K562 (cell line): ENCODE data around the gene EDEM1. TPM values are rescaled to one million over a fixed set of nuclear protein-coding genes. Genes with fewer than 3 reads are reported as not detected.
A peak's percentile ranks its signal among the peaks of the same experiment; 100 is the strongest.

Source experiments
- CBFB ChIP-seq: sonication (generic); formaldehyde crosslinking; IDR thresholded peaks from 2 replicates; pipeline ENCODE4 v1.4.0; 2020; ENCODE audit warnings: mild to moderate bottlenecking, missing genetic modification reagents
- CEBPB ChIP-seq: fragments of 450-650 bp; IDR thresholded peaks from 2 replicates; pipeline ENCODE4 v1.6.1; 2016; ENCODE audit warnings: missing genetic modification characterization, missing compliant biosample characterization
- ESRRB ChIP-seq: fragments of 250-450 bp; sonication (Bioruptor Pico); IDR thresholded peaks from 2 replicates; pipeline ENCODE4 v1.5.0; 2020; ENCODE audit warnings: mild to moderate bottlenecking, moderate library complexity, borderline replicate concordance
- ETS1 ChIP-seq: conservative IDR thresholded peaks from 2 replicates; pipeline ENCODE4 v1.6.1; 2011; ENCODE audit warnings: low read depth, mild to moderate bottlenecking, low read length; ENCODE audit not compliant: control insufficient read depth
- GTF2E2 ChIP-seq: fragments of 200-800 bp; sonication (Bioruptor generic); IDR thresholded peaks from 2 replicates; pipeline ENCODE4 v1.6.1; 2016; ENCODE audit warnings: missing genetic modification characterization, missing compliant biosample characterization
- RFX1 ChIP-seq: fragments of 450-650 bp; IDR thresholded peaks from 2 replicates; pipeline ENCODE4 v1.6.1; 2016; ENCODE audit warnings: mild to moderate bottlenecking, moderate library complexity
- ZNF318 ChIP-seq, 2 experiments: fragments of 450-650 bp; IDR thresholded peaks; 2 replicates each; pipeline ENCODE4 v1.6.1; 2016; ENCODE audit warnings: mild to moderate bottlenecking in 2 of 2, borderline replicate concordance in 1 of 2, low read depth in 1 of 2, moderate library complexity in 1 of 2
- ZNF592 ChIP-seq: fragments of 450-650 bp; IDR thresholded peaks from 2 replicates; pipeline ENCODE4 v1.6.1; 2017; ENCODE audit warnings: antibody characterized with exemption, mild to moderate bottlenecking
- polyA plus RNA-seq, 8 experiments: library from polyadenylated mRNA; depleted of rRNA in 4 of 8; stranded (reverse) in 5 of 8; unstranded in 3 of 8; fragments of >200 nt; fragmentation: Nextera tagmentation in 2 of 8; fragmentation: Illumina TruSeq in 1 of 8; extraction: Ambion mirVana in 2 of 8; extraction: Trizol in 1 of 8; gene quantifications; 2 replicates each; pipeline versions ENCODE4 v1.2.1 to v1.2.3, GENCODE V29; 2011 to 2014; ENCODE audit warnings: inconsistent platforms in 1 of 8, missing spikeins in 1 of 8
- total RNA-seq, 7 experiments: library from RNA; depleted of rRNA in 6 of 7; stranded (reverse); fragments of >200 nt in 6 of 7; fragmentation: Illumina TruSeq in 2 of 7; extraction: Trizol in 2 of 7; gene quantifications; 2 replicates each; pipeline versions ENCODE4 v1.2.1 to v1.2.3, GENCODE V29; 2011 to 2021; ENCODE audit warnings: low replicate concordance in 1 of 7
- TF ChIP-seq, protein P1 (sequence below): sonication (generic); formaldehyde crosslinking; IDR thresholded peaks from 2 replicates; pipeline ENCODE4 v1.8.0; 2022; ENCODE audit warnings: mild to moderate bottlenecking, missing genetic modification reagents, borderline replicate concordance

The EDEM1 gene
- total and polyA plus RNA-seq, 9 of the 15 experiments (the other 6 are each of a cell fraction or from before 2014, with no cell fraction given), result 6.2 to 36.7 (median 14.3) TPM

DNA sequence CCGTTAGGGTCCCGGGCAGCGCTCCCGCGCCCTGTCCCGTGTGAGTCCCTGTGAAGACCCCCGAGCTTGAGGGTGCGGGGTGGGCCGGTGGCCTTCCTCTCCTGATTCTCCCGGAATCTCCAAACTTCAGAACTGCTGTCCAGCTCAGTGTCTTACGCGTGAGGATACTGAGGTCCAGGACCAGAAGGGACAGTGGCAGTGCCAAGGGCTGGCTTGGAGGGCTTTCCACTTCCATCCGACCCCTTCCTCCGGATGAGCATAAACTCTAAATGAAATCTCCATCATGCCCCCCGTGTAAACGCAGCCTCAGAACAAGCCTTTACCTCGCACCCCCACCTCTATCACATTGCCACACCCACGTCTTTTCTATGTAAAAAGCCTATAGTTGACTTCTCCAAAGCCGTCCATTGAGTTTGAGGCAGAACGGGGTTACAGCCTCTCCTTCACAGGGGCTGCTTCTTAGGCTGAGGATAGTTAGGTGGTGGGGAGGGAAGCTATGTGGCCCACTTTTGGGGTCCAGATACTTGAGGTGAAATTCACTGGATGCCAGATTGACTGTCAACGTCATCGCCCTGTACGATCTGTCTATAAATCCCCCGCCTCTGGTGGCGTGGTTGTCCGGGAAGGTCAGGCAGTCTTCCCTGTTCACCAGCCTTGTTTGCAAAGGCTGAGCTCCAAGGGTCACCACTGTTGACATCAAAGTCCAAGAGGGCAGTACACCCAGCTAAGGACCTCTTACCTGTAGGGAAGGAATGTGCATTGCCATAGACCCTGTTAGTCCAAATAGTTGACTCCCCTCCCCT is 1.1 kb downstream of the EDEM1 start (continued):
- no peak for TF ChIP-seq ZNF318 (IDR thresholded peaks at IDR 0.05; ENCODE audit: borderline replicate concordance in 1 of 2, low read depth in 1 of 2)
- TF ChIP-seq, protein P1, sequence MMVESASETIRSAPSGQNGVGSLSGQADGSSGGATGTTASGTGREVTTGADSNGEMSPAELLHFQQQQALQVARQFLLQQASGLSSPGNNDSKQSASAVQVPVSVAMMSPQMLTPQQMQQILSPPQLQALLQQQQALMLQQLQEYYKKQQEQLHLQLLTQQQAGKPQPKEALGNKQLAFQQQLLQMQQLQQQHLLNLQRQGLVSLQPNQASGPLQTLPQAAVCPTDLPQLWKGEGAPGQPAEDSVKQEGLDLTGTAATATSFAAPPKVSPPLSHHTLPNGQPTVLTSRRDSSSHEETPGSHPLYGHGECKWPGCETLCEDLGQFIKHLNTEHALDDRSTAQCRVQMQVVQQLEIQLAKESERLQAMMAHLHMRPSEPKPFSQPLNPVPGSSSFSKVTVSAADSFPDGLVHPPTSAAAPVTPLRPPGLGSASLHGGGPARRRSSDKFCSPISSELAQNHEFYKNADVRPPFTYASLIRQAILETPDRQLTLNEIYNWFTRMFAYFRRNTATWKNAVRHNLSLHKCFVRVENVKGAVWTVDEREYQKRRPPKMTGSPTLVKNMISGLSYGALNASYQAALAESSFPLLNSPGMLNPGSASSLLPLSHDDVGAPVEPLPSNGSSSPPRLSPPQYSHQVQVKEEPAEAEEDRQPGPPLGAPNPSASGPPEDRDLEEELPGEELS (CRISPR knock-in tag), result 0 out of 2 replicates have a peak, but pooled peaks have one; percentile 44
- no peak for TF ChIP-seq CBFB
- TF ChIP-seq ETS1, result no peak
- TF ChIP-seq ZNF592, result no peak
- TF ChIP-seq GTF2E2 (tag), result no peak
- no peak; the same call in 1 of the 2 replicates for TF ChIP-seq CEBPB (tag)
- no peak for TF ChIP-seq ESRRB
- TF ChIP-seq RFX1, result no peak
